OCI-LY1 (cell line): ENCODE measurements around the gene CLIP2.

Experiments used
- H2AFZ ChIP-seq: fragments of 200-600 bp; sonication (generic), shearing (Covaris generic); 2 replicates; pipeline ENCODE4 v1.6.0; 2014; ENCODE audit warnings: antibody characterized with exemption, mild to moderate bottlenecking, low read length
- H3F3A ChIP-seq: fragments of 200-600 bp; sonication (generic), shearing (Covaris generic); 2 replicates; pipeline ENCODE4 v1.6.0; 2014; ENCODE audit warnings: mild to moderate bottlenecking, antibody characterized with exemption, low read length, moderate library complexity; ENCODE audit not compliant: insufficient read depth
- H3K27ac ChIP-seq: fragments of 200-600 bp; sonication (generic); 2 replicates; pipeline ENCODE4 v1.5.1; 2014; ENCODE audit warnings: low read length, mixed run types, mild to moderate bottlenecking, low read depth; ENCODE audit not compliant: poor library complexity, severe bottlenecking
- H3K27me3 ChIP-seq: fragments of 200-600 bp; sonication (generic); 2 replicates; pipeline ENCODE4 v1.6.0; 2014; ENCODE audit warnings: antibody characterized with exemption, mild to moderate bottlenecking, low read length, moderate library complexity; ENCODE audit not compliant: insufficient read depth
- H3K36me3 ChIP-seq: fragments of 200-600 bp; sonication (generic); 2 replicates; pipeline ENCODE4 v1.6.1; 2014; ENCODE audit warnings: mild to moderate bottlenecking, antibody characterized with exemption, low read length, moderate library complexity, mixed read lengths; ENCODE audit not compliant: insufficient read depth
- H3K4me1 ChIP-seq: fragments of 200-600 bp; sonication (generic); 2 replicates; pipeline ENCODE4 v1.5.1; 2014; ENCODE audit warnings: mild to moderate bottlenecking, low read length, moderate library complexity; ENCODE audit not compliant: insufficient read depth, severe bottlenecking
- H3K4me2 ChIP-seq: fragments of 200-600 bp; sonication (generic), shearing (Covaris generic); 2 replicates; pipeline ENCODE4 v1.6.1; 2014; ENCODE audit warnings: low read length
- H3K4me3 ChIP-seq: fragments of 200-600 bp; sonication (generic); 2 replicates; pipeline ENCODE4 v1.5.1; 2014; ENCODE audit warnings: low read length, low read depth, mild to moderate bottlenecking, mixed read lengths; ENCODE audit not compliant: poor library complexity, severe bottlenecking
- H3K79me2 ChIP-seq: fragments of 200-600 bp; shearing (Covaris generic); 2 replicates; pipeline ENCODE4 v1.6.1; 2016; ENCODE audit warnings: mixed run types, low read length, mixed read lengths; ENCODE audit not compliant: insufficient read depth
- H3K9ac ChIP-seq: fragments of 200-600 bp; sonication (generic), shearing (Covaris generic); 2 replicates; pipeline ENCODE4 v1.6.1; 2014; ENCODE audit warnings: mild to moderate bottlenecking, low read length, mixed read lengths
- H3K9me2 ChIP-seq: fragments of 200-600 bp; sonication (generic), shearing (Covaris generic); 2 replicates; pipeline ENCODE4 v1.6.1; 2014; ENCODE audit warnings: low read depth, mild to moderate bottlenecking, low read length, mixed read lengths
- H3K9me3 ChIP-seq: fragments of 200-600 bp; shearing (Covaris generic); 2 replicates; pipeline ENCODE4 v1.6.1; 2014; ENCODE audit warnings: low read length, mixed read lengths
- H4K20me1 ChIP-seq: fragments of 200-600 bp; sonication (generic), shearing (Covaris generic); 2 replicates; pipeline ENCODE4 v1.6.0; 2016; ENCODE audit warnings: mild to moderate bottlenecking, low read length; ENCODE audit not compliant: insufficient read depth
- EZH2 ChIP-seq: fragments of 200-600 bp; sonication (generic), shearing (Covaris generic); IDR thresholded peaks from 2 replicates; pipeline ENCODE4 v1.8.0; 2017; ENCODE audit warnings: borderline replicate concordance, mixed run types, mild to moderate bottlenecking, antibody characterized with exemption, low read length, moderate library complexity, mixed read lengths
- TF ChIP-seq, protein P1 (sequence below): fragments of 200-600 bp; sonication (generic), shearing (Covaris generic); IDR thresholded peaks from 2 replicates; pipeline ENCODE4 v1.5.1; 2017; ENCODE audit warnings: mild to moderate bottlenecking, antibody characterized with exemption, low read length, moderate library complexity, mixed read lengths

Gene CLIP2

DNA sequence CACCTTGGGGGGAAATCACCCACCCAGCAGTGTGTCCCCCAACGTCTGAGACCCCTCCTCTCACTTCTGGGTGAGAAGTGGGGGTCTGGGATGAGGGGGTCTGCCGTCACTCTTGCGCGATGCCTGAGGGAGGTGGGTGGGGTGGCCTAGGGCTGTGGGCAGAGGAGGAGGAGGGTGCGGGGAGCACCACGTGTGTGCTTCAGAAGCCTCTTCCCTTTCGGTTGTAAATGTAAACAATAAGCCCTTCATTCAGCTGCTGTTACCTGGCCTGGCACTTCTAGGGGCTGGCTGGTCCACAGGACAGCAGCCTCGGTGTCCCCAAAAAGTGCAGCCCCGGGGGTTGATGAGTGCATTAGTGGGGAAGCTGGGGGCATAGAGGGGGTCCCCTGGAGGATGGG is 1.3 kb downstream of the CLIP2 start:
- Histone ChIP-seq H3K27me3 (peaks cover 34% of the 10 kb centered on the region; the same call in 1 of the 2 replicates), H3K4me2 (no peak overlapping the region), H3K79me2 (no peaks in the 10 kb centered on the region), H4K20me1 (no peaks in the 10 kb centered on the region), H3K9me3 (no peaks in the 10 kb centered on the region), H3K27ac (no peak overlapping the region), H3K4me3 (no peak overlapping the region), H3K9me2 (no peaks in the 10 kb centered on the region), H3K9ac (no peak overlapping the region), H3F3A (no peaks in the 10 kb centered on the region), H3K36me3 (no peaks in the 10 kb centered on the region), H2AFZ (no peak overlapping the region), H3K4me1 (peaks cover 12% of the 10 kb centered on the region)
- no peak for TF ChIP-seq EZH2
- TF ChIP-seq, protein P1, sequence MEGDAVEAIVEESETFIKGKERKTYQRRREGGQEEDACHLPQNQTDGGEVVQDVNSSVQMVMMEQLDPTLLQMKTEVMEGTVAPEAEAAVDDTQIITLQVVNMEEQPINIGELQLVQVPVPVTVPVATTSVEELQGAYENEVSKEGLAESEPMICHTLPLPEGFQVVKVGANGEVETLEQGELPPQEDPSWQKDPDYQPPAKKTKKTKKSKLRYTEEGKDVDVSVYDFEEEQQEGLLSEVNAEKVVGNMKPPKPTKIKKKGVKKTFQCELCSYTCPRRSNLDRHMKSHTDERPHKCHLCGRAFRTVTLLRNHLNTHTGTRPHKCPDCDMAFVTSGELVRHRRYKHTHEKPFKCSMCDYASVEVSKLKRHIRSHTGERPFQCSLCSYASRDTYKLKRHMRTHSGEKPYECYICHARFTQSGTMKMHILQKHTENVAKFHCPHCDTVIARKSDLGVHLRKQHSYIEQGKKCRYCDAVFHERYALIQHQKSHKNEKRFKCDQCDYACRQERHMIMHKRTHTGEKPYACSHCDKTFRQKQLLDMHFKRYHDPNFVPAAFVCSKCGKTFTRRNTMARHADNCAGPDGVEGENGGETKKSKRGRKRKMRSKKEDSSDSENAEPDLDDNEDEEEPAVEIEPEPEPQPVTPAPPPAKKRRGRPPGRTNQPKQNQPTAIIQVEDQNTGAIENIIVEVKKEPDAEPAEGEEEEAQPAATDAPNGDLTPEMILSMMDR: no peak

GRCh38 chr7:74290981-74291441 is 1.8 kb downstream of the CLIP2 start:
- Histone ChIP-seq H3K27ac (no peak overlapping the region), H3K79me2 (no peaks in the 10 kb centered on the region), H3K9me3 (no peaks in the 10 kb centered on the region), H3K4me1 (peaks cover 12% of the 10 kb centered on the region), H4K20me1 (no peaks in the 10 kb centered on the region), H3K4me2 (no peak overlapping the region), H3K27me3 (peaks cover 34% of the 10 kb centered on the region; the same call in 1 of the 2 replicates), H3F3A (no peaks in the 10 kb centered on the region), H3K4me3 (no peak overlapping the region), H2AFZ (no peak overlapping the region), H3K9me2 (no peaks in the 10 kb centered on the region), H3K36me3 (no peaks in the 10 kb centered on the region), H3K9ac (no peak overlapping the region)
- TF ChIP-seq EZH2: no peak
- TF ChIP-seq, protein P1: no peak

DNA sequence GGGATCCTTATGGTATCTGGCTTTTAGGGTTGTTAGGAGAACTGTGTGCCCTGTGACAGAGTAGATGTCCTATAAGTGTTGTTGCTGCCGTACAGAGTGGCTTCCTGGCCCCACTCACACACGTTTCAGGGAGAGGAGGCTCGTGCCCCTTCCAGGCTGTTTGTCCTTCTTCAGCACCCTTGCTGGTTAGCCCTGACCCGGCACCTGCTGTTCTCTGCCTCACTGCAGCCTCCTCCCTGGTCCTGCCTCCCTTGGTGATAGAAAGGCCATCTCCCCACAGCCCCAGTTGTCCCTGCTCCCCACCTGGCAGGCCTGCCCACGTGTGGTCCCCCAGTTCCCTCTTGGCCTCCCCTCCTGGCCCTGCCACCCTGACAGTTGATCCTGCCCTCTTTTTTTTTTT is 2.3 kb downstream of the CLIP2 start:
- Histone ChIP-seq H3K9me2 (no peaks in the 10 kb centered on the region), H3K27ac (no peak overlapping the region), H3K27me3 (peaks cover 34% of the 10 kb centered on the region; the same call in 1 of the 2 replicates), H2AFZ (no peak overlapping the region), H3K9me3 (no peaks in the 10 kb centered on the region), H3F3A (no peaks in the 10 kb centered on the region), H3K36me3 (no peaks in the 10 kb centered on the region), H3K9ac (no peak overlapping the region), H3K4me3 (no peak overlapping the region), H4K20me1 (no peaks in the 10 kb centered on the region), H3K4me2 (no peak overlapping the region), H3K4me1 (peaks cover 12% of the 10 kb centered on the region), H3K79me2 (no peaks in the 10 kb centered on the region)
- TF ChIP-seq, protein P1: no peak
- no peak for TF ChIP-seq EZH2
